ENCODE results near the gene CTSD.

- TF ChIP-seq, protein P1, sequence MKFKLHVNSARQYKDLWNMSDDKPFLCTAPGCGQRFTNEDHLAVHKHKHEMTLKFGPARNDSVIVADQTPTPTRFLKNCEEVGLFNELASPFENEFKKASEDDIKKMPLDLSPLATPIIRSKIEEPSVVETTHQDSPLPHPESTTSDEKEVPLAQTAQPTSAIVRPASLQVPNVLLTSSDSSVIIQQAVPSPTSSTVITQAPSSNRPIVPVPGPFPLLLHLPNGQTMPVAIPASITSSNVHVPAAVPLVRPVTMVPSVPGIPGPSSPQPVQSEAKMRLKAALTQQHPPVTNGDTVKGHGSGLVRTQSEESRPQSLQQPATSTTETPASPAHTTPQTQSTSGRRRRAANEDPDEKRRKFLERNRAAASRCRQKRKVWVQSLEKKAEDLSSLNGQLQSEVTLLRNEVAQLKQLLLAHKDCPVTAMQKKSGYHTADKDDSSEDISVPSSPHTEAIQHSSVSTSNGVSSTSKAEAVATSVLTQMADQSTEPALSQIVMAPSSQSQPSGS (CRISPR knock-in tag; IDR thresholded peaks at IDR 0.05; ENCODE audit: borderline replicate concordance, low read depth) = no peak
- TF ChIP-seq FOXJ3 (CRISPR knock-in tag; IDR thresholded peaks at IDR 0.05; ENCODE audit: borderline replicate concordance) = no peak
- TF ChIP-seq, protein P2, sequence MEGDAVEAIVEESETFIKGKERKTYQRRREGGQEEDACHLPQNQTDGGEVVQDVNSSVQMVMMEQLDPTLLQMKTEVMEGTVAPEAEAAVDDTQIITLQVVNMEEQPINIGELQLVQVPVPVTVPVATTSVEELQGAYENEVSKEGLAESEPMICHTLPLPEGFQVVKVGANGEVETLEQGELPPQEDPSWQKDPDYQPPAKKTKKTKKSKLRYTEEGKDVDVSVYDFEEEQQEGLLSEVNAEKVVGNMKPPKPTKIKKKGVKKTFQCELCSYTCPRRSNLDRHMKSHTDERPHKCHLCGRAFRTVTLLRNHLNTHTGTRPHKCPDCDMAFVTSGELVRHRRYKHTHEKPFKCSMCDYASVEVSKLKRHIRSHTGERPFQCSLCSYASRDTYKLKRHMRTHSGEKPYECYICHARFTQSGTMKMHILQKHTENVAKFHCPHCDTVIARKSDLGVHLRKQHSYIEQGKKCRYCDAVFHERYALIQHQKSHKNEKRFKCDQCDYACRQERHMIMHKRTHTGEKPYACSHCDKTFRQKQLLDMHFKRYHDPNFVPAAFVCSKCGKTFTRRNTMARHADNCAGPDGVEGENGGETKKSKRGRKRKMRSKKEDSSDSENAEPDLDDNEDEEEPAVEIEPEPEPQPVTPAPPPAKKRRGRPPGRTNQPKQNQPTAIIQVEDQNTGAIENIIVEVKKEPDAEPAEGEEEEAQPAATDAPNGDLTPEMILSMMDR (IDR thresholded peaks at IDR 0.05) = no peak
- no peak for TF ChIP-seq ZNF263 (CRISPR knock-in tag; IDR thresholded peaks at IDR 0.05; ENCODE audit: low read depth)
- TF ChIP-seq, protein P3, sequence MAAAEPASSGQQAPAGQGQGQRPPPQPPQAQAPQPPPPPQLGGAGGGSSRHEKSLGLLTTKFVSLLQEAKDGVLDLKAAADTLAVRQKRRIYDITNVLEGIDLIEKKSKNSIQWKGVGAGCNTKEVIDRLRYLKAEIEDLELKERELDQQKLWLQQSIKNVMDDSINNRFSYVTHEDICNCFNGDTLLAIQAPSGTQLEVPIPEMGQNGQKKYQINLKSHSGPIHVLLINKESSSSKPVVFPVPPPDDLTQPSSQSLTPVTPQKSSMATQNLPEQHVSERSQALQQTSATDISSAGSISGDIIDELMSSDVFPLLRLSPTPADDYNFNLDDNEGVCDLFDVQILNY (CRISPR knock-in tag; IDR thresholded peaks at IDR 0.05) = no peak
- TF ChIP-seq USF1 (CRISPR knock-in tag; IDR thresholded peaks at IDR 0.05) = no peak
- TF ChIP-seq TEAD1 (CRISPR knock-in tag; IDR thresholded peaks at IDR 0.05) = no peak
- no peak for TF ChIP-seq CREB1 (CRISPR knock-in tag; IDR thresholded peaks at IDR 0.05)
- TF ChIP-seq, protein P4, sequence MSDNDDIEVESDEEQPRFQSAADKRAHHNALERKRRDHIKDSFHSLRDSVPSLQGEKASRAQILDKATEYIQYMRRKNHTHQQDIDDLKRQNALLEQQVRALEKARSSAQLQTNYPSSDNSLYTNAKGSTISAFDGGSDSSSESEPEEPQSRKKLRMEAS (CRISPR knock-in tag; IDR thresholded peaks at IDR 0.05) = no peak
- no peak for TF ChIP-seq ZNF425 (CRISPR knock-in tag; conservative IDR thresholded peaks at IDR 0.05)
- TF ChIP-seq ZNF317 (CRISPR knock-in tag; IDR thresholded peaks at IDR 0.05; ENCODE audit: borderline replicate concordance, low read depth) = no peak
- no peak for TF ChIP-seq ELF4 (CRISPR knock-in tag; IDR thresholded peaks at IDR 0.05; ENCODE audit: low read depth)
These were observed 33.8 kb upstream of the CTSD start for GRCh38 chr11:1797391-1798125.
